ENCODE measurements around the gene UBE2S. TPM values are rescaled to one million over a fixed set of nuclear protein-coding genes. Genes with fewer than 3 reads are reported as not detected.

UBE2S gene
- polyA plus RNA-seq, 1 donor from 2014 or later: 119 TPM

- TF ChIP-seq EZH2 (IDR thresholded peaks at IDR 0.05; ENCODE audit: borderline replicate concordance, insufficient read depth, low read length, poor library complexity, severe bottlenecking): no peak
- TF ChIP-seq SMC3 (conservative IDR thresholded peaks at IDR 0.05; ENCODE audit: poor library complexity): no peak
- TF ChIP-seq TAF1 (IDR thresholded peaks at IDR 0.05; ENCODE audit: low read depth): no peak
These were observed 25.6 kb downstream of the UBE2S start (continued) for GRCh38 chr19:55382013-55382412.

GRCh38 chr19:55379174-55379573 lies 28.4 kb downstream of the UBE2S start:
- no peaks in the 10 kb centered on the region for H4K20me1 ChIP-seq (ENCODE audit: insufficient read depth)
- H3K27me3 ChIP-seq (ENCODE audit: insufficient read depth, low read depth, low read length): peaks cover 3% of the 10 kb centered on the region
- H3K4me2 ChIP-seq (ENCODE audit: low read length): no peak overlapping the region
- H3K4me3 ChIP-seq (ENCODE audit: low read length): no peak overlapping the region
- no peaks in the 10 kb centered on the region for H3F3A ChIP-seq (ENCODE audit: insufficient read depth, low read length, poor library complexity, severe bottlenecking)
- H3K36me3 ChIP-seq (ENCODE audit: insufficient read depth, low read length): no peaks in the 10 kb centered on the region
- H3K9ac ChIP-seq (ENCODE audit: low read length): no peak overlapping the region
- H2AFZ ChIP-seq (ENCODE audit: low read depth, low read length): no peak overlapping the region
- H3K9me3 ChIP-seq (ENCODE audit: low read length): no peaks in the 10 kb centered on the region
- H3K79me2 ChIP-seq (replicated peaks; ENCODE audit: insufficient read depth, low read length): no peaks in the 10 kb centered on the region
- no peaks in the 10 kb centered on the region for H3K9me2 ChIP-seq (ENCODE audit: insufficient read depth, low read length)
- H3K27ac ChIP-seq (ENCODE audit: low read length): no peak overlapping the region
- TF ChIP-seq REST (IDR thresholded peaks at IDR 0.05; ENCODE audit: borderline replicate concordance) (no peak), CTCF (IDR thresholded peaks at IDR 0.05; ENCODE audit: poor library complexity, severe bottlenecking) (no peak), EZH2 (IDR thresholded peaks at IDR 0.05; ENCODE audit: borderline replicate concordance, insufficient read depth, low read length, poor library complexity, severe bottlenecking) (no peak), SMC3 (conservative IDR thresholded peaks at IDR 0.05; ENCODE audit: poor library complexity) (no peak), EP300 (conservative IDR thresholded peaks at IDR 0.05; ENCODE audit: poor library complexity, severe bottlenecking) (no peak), TAF1 (IDR thresholded peaks at IDR 0.05; ENCODE audit: low read depth) (no peak), MXI1 (conservative IDR thresholded peaks at IDR 0.05; ENCODE audit: poor library complexity, severe bottlenecking) (no peak), POLR2AphosphoS5 (IDR thresholded peaks at IDR 0.05) (no peak)

- H3F3A ChIP-seq (ENCODE audit: insufficient read depth, low read length, poor library complexity, severe bottlenecking): no peaks in the 10 kb centered on the region
- no peak overlapping the region for H3K4me3 ChIP-seq (ENCODE audit: low read length)
- H3K27ac ChIP-seq (ENCODE audit: low read length): no peak overlapping the region
- H3K9ac ChIP-seq (ENCODE audit: low read length): no peak overlapping the region
- no peaks in the 10 kb centered on the region for H3K9me3 ChIP-seq (ENCODE audit: low read length)
- no peaks in the 10 kb centered on the region for H3K36me3 ChIP-seq (ENCODE audit: insufficient read depth, low read length)
- no peaks in the 10 kb centered on the region for H4K20me1 ChIP-seq (ENCODE audit: insufficient read depth)
- TF ChIP-seq CTCF (IDR thresholded peaks at IDR 0.05; ENCODE audit: poor library complexity, severe bottlenecking) (no peak), TAF1 (IDR thresholded peaks at IDR 0.05; ENCODE audit: low read depth) (no peak), SMC3 (conservative IDR thresholded peaks at IDR 0.05; ENCODE audit: poor library complexity) (no peak), EZH2 (IDR thresholded peaks at IDR 0.05; ENCODE audit: borderline replicate concordance, insufficient read depth, low read length, poor library complexity, severe bottlenecking) (no peak), POLR2AphosphoS5 (IDR thresholded peaks at IDR 0.05) (no peak), RAD21 (conservative IDR thresholded peaks at IDR 0.05) (no peak), MXI1 (conservative IDR thresholded peaks at IDR 0.05; ENCODE audit: poor library complexity, severe bottlenecking) (no peak), EP300 (conservative IDR thresholded peaks at IDR 0.05; ENCODE audit: poor library complexity, severe bottlenecking) (no peak), REST (IDR thresholded peaks at IDR 0.05; ENCODE audit: borderline replicate concordance) (no peak)
- no peaks in the 10 kb centered on the region for H3K9me2 ChIP-seq (ENCODE audit: insufficient read depth, low read length)
- H2AFZ ChIP-seq (ENCODE audit: low read depth, low read length): no peak overlapping the region
- H3K27me3 ChIP-seq (ENCODE audit: insufficient read depth, low read depth, low read length): peaks cover 3% of the 10 kb centered on the region
- H3K79me2 ChIP-seq (replicated peaks; ENCODE audit: insufficient read depth, low read length): no peaks in the 10 kb centered on the region
- no peak overlapping the region for H3K4me2 ChIP-seq (ENCODE audit: low read length)
These were observed 30.0 kb downstream of the UBE2S start for GRCh38 chr19:55377356-55378131.
